ENCODE results near the gene COL15A1. TPM values are rescaled to one million over a fixed set of nuclear protein-coding genes. Genes with fewer than 3 reads are reported as not detected.

The COL15A1 gene
- polyA plus RNA-seq, 3 donors from 2014 or later = 0.36 to 0.85 (median 0.54) TPM

GRCh38 chr9:98962181-98962560, 18.5 kb downstream of the COL15A1 start:
- no peaks in the 10 kb centered on the region for H3K36me3 Mint-ChIP-seq
- no peaks in the 10 kb centered on the region for H3K4me1 Mint-ChIP-seq
- H3K27ac Mint-ChIP-seq = peak overlapping the region in 1 of 6 donors; percentile 25

GRCh38 chr9:98962861-98963260, 19.2 kb downstream of the COL15A1 start:
- Mint-ChIP-seq H3K36me3 (no peaks in the 10 kb centered on the region), H3K9me3 (no peaks in the 10 kb centered on the region), H3K4me1 (no peaks in the 10 kb centered on the region), H3K4me3 (no peak overlapping the region), H3K27ac (no peak overlapping the region), H3K27me3 (ENCODE audit: low read depth in 3 of 3) (peaks cover 2 to 4% (median 3%) of the 10 kb centered on the region in 3 donors)
- DNase-seq = no peak

More at GRCh38 chr9:98962181-98962560, 18.5 kb downstream of the COL15A1 start:
- Mint-ChIP-seq H3K27me3 (ENCODE audit: low read depth in 3 of 3) (peaks cover 2 to 4% (median 3%) of the 10 kb centered on the region in 3 donors), H3K9me3 (no peaks in the 10 kb centered on the region), H3K4me3 (no peak overlapping the region)
- no peak for DNase-seq

GRCh38 chr9:98964201-98964600, 20.5 kb downstream of the COL15A1 start:
- H3K4me3 Mint-ChIP-seq = no peak overlapping the region
- peaks cover 2 to 4% (median 3%) of the 10 kb centered on the region in 3 donors for H3K27me3 Mint-ChIP-seq (ENCODE audit: low read depth in 3 of 3)
- H3K9me3 Mint-ChIP-seq = no peaks in the 10 kb centered on the region
- H3K4me1 Mint-ChIP-seq = no peaks in the 10 kb centered on the region
- no peak for DNase-seq
- no peak overlapping the region for H3K27ac Mint-ChIP-seq
- H3K36me3 Mint-ChIP-seq = no peaks in the 10 kb centered on the region

GRCh38 chr9:98964911-98965336, 21.2 kb downstream of the COL15A1 start:
- Mint-ChIP-seq H3K4me3 (no peak overlapping the region), H3K27me3 (ENCODE audit: low read depth in 3 of 3) (peaks cover 0 to 2% (median 1%) of the 10 kb centered on the region in 3 donors), H3K27ac (no peak overlapping the region), H3K9me3 (no peaks in the 10 kb centered on the region), H3K4me1 (no peaks in the 10 kb centered on the region), H3K36me3 (no peaks in the 10 kb centered on the region)
- no peak for DNase-seq

- Mint-ChIP-seq H3K27ac (no peak overlapping the region), H3K36me3 (no peaks in the 10 kb centered on the region), H3K27me3 (ENCODE audit: low read depth in 3 of 3) (peaks cover 0 to 5% (median 0%) of the 10 kb centered on the region in 3 donors), H3K4me3 (no peak overlapping the region), H3K4me1 (no peaks in the 10 kb centered on the region), H3K9me3 (no peaks in the 10 kb centered on the region)
- DNase-seq = no peak
Measured at GRCh38 chr9:98966676-98967075, 23.0 kb downstream of the COL15A1 start.

- no peak overlapping the region for H3K4me3 Mint-ChIP-seq
- H3K36me3 Mint-ChIP-seq = no peaks in the 10 kb centered on the region
- H3K27ac Mint-ChIP-seq = no peak overlapping the region
- H3K9me3 Mint-ChIP-seq = no peaks in the 10 kb centered on the region
- DNase-seq = no peak
- H3K27me3 Mint-ChIP-seq (ENCODE audit: low read depth in 3 of 3) = peaks cover 0 to 5% (median 0%) of the 10 kb centered on the region in 3 donors
- H3K4me1 Mint-ChIP-seq = no peaks in the 10 kb centered on the region
Measured at GRCh38 chr9:98967257-98967656, 23.6 kb downstream of the COL15A1 start.

- Mint-ChIP-seq H3K4me1 (no peaks in the 10 kb centered on the region), H3K4me3 (no peak overlapping the region), H3K9me3 (no peaks in the 10 kb centered on the region), H3K27me3 (ENCODE audit: low read depth in 3 of 3) (peaks cover 0 to 5% (median 0%) of the 10 kb centered on the region in 3 donors), H3K27ac (no peak overlapping the region), H3K36me3 (no peaks in the 10 kb centered on the region)
- DNase-seq = no peak
Measured at GRCh38 chr9:98967680-98968079, 24.0 kb downstream of the COL15A1 start.

- no peak for DNase-seq
- no peak overlapping the region for H3K4me3 Mint-ChIP-seq
- H3K36me3 Mint-ChIP-seq = no peaks in the 10 kb centered on the region
- no peaks in the 10 kb centered on the region for H3K9me3 Mint-ChIP-seq
- H3K27ac Mint-ChIP-seq = no peak overlapping the region
- no peaks in the 10 kb centered on the region for H3K4me1 Mint-ChIP-seq
- peaks cover 0 to 5% (median 5%) of the 10 kb centered on the region in 3 donors for H3K27me3 Mint-ChIP-seq (ENCODE audit: low read depth in 3 of 3)
Measured at GRCh38 chr9:98968601-98969337, 25.1 kb downstream of the COL15A1 start.

GRCh38 chr9:98970532-98971041, 26.9 kb downstream of the COL15A1 start:
- Mint-ChIP-seq H3K4me3 (no peak overlapping the region), H3K27ac (peak overlapping the region in 1 of 6 donors; percentile 59), H3K4me1 (peaks cover 6 to 7% of the 10 kb centered on the region in 2 donors), H3K27me3 (ENCODE audit: low read depth in 3 of 3) (peaks cover under 1 to 5% (median 5%) of the 10 kb centered on the region in 3 donors), H3K9me3 (no peaks in the 10 kb centered on the region), H3K36me3 (no peaks in the 10 kb centered on the region)
- DNase-seq = no peak

- Mint-ChIP-seq H3K9me3 (no peaks in the 10 kb centered on the region), H3K4me3 (no peak overlapping the region), H3K36me3 (no peaks in the 10 kb centered on the region), H3K27me3 (ENCODE audit: low read depth in 3 of 3) (peaks cover 3 to 7% (median 5%) of the 10 kb centered on the region in 3 donors), H3K4me1 (peaks cover 7 to 10% of the 10 kb centered on the region in 2 donors), H3K27ac (no peak overlapping the region)
- no peak for DNase-seq
Measured at GRCh38 chr9:98971168-98971914, 27.6 kb downstream of the COL15A1 start.

- H3K9me3 Mint-ChIP-seq = no peaks in the 10 kb centered on the region
- no peak for DNase-seq
- H3K4me3 Mint-ChIP-seq = no peak overlapping the region
- peaks cover 7 to 10% of the 10 kb centered on the region in 2 donors for H3K4me1 Mint-ChIP-seq
- no peaks in the 10 kb centered on the region for H3K36me3 Mint-ChIP-seq
- peaks cover 5 to 7% (median 6%) of the 10 kb centered on the region in 3 donors for H3K27me3 Mint-ChIP-seq (ENCODE audit: low read depth in 3 of 3)
- no peak overlapping the region for H3K27ac Mint-ChIP-seq
Measured at GRCh38 chr9:98971915-98972223, 28.2 kb downstream of the COL15A1 start.

GRCh38 chr9:98972716-98973115, 29.0 kb downstream of the COL15A1 start:
- Mint-ChIP-seq H3K4me3 (no peak overlapping the region), H3K27me3 (ENCODE audit: low read depth in 3 of 3) (peaks cover 5 to 7% (median 6%) of the 10 kb centered on the region in 3 donors), H3K27ac (no peak overlapping the region), H3K9me3 (no peaks in the 10 kb centered on the region), H3K4me1 (peaks cover 7 to 10% of the 10 kb centered on the region in 2 donors), H3K36me3 (no peaks in the 10 kb centered on the region)
- DNase-seq = no peak

- H3K9me3 Mint-ChIP-seq = no peaks in the 10 kb centered on the region
- H3K27ac Mint-ChIP-seq = no peak overlapping the region
- peaks cover 5 to 7% (median 6%) of the 10 kb centered on the region in 3 donors for H3K27me3 Mint-ChIP-seq (ENCODE audit: low read depth in 3 of 3)
- no peak for DNase-seq
- H3K4me3 Mint-ChIP-seq = no peak overlapping the region
- H3K4me1 Mint-ChIP-seq = peaks cover 7 to 10% of the 10 kb centered on the region in 2 donors
- H3K36me3 Mint-ChIP-seq = no peaks in the 10 kb centered on the region
Measured at GRCh38 chr9:98973171-98973570, 29.5 kb downstream of the COL15A1 start.

GRCh38 chr9:98973576-98973975, 29.9 kb downstream of the COL15A1 start:
- Mint-ChIP-seq H3K27ac (no peak overlapping the region), H3K4me3 (no peak overlapping the region), H3K36me3 (no peaks in the 10 kb centered on the region), H3K27me3 (ENCODE audit: low read depth in 3 of 3) (peaks cover 5 to 7% (median 6%) of the 10 kb centered on the region in 3 donors), H3K4me1 (peaks cover 7 to 10% of the 10 kb centered on the region in 2 donors), H3K9me3 (no peaks in the 10 kb centered on the region)
- DNase-seq = no peak
